ENCODE results near the gene ANKRD55. TPM values are rescaled to one million over a fixed set of nuclear protein-coding genes. Genes with fewer than 3 reads are reported as not detected.

ANKRD55 gene
- total RNA-seq, 1 experiment from 2014 or later = not detected

DNA sequence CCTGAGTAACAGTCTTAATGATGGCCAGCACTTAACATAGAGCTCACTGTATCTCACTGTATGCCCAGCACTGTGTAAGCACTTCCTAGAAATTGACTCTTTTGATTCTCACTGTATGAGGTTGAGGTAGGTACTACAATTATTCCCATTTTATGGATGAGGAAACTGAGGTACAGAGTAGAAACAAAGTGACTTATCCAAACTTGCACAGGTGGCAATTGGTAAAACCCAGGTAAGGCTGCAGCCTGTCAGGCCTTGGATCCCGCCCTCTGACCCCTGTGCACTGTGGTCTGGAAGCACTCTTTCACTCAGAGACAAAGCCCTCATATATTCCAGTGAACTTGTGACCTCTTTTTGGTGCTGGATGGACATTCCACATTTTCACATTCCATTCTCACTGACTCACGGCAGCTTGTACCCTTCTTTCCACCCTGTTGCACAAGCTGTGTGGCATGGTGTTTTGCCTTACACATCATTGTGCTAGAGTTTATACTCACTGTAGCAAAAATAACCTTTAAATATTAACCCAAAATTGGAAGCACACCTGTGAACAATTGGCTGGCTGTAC, 21.7 kb downstream of the ANKRD55 start:
- H3K27ac ChIP-seq (ENCODE audit: low read length) = no peak overlapping the region
- H3K9ac ChIP-seq (ENCODE audit: low read length) = no peak overlapping the region
- ChIA-PET POLR2A (ENCODE audit: unreplicated experiment) (no interaction called here), CTCF (no interaction called here)
- no peak overlapping the region for H3K4me2 ChIP-seq (ENCODE audit: low read length)
- H3K4me1 ChIP-seq (ENCODE audit: insufficient read depth, low read length) = peaks cover 25% of the 10 kb centered on the region; the same call in 1 of the 2 replicates
- no peaks in the 10 kb centered on the region for H3K27me3 ChIP-seq (ENCODE audit: low read length)
- H3K79me2 ChIP-seq (ENCODE audit: low read length) = no peaks in the 10 kb centered on the region
- ATAC-seq (peak; percentile 77), DNase-seq (peak; percentile 75)
- no peaks in the 10 kb centered on the region for H3K9me2 ChIP-seq (replicated peaks; ENCODE audit: low read length)
- no peak overlapping the region for H2AFZ ChIP-seq (ENCODE audit: low read length)
- H3F3A ChIP-seq (ENCODE audit: low read length, unreplicated experiment) = no peaks in the 10 kb centered on the region
- no peaks in the 10 kb centered on the region for H3K9me3 ChIP-seq (ENCODE audit: low read length)
- intact Hi-C loops (cut with micrococcal nuclease) = no loop called here
- H3K4me3 ChIP-seq (ENCODE audit: low read length) = no peak overlapping the region
- no peaks in the 10 kb centered on the region for H3K36me3 ChIP-seq (ENCODE audit: low read depth, low read length)
- BruUV-seq (replicated peaks) = no TSS peak
- H4K20me1 ChIP-seq (ENCODE audit: low read length) = no peaks in the 10 kb centered on the region
- TF ChIP-seq EZH2phosphoT487 (IDR thresholded peaks at IDR 0.05; ENCODE audit: borderline replicate concordance, low read length) (no peak), EZH2 (IDR thresholded peaks at IDR 0.05; ENCODE audit: low read length, unreplicated experiment) (no peak)
- TF ChIP-seq, protein P1, sequence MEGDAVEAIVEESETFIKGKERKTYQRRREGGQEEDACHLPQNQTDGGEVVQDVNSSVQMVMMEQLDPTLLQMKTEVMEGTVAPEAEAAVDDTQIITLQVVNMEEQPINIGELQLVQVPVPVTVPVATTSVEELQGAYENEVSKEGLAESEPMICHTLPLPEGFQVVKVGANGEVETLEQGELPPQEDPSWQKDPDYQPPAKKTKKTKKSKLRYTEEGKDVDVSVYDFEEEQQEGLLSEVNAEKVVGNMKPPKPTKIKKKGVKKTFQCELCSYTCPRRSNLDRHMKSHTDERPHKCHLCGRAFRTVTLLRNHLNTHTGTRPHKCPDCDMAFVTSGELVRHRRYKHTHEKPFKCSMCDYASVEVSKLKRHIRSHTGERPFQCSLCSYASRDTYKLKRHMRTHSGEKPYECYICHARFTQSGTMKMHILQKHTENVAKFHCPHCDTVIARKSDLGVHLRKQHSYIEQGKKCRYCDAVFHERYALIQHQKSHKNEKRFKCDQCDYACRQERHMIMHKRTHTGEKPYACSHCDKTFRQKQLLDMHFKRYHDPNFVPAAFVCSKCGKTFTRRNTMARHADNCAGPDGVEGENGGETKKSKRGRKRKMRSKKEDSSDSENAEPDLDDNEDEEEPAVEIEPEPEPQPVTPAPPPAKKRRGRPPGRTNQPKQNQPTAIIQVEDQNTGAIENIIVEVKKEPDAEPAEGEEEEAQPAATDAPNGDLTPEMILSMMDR (conservative IDR thresholded peaks at IDR 0.05; ENCODE audit: low read depth, low read length) = no peak

DNA sequence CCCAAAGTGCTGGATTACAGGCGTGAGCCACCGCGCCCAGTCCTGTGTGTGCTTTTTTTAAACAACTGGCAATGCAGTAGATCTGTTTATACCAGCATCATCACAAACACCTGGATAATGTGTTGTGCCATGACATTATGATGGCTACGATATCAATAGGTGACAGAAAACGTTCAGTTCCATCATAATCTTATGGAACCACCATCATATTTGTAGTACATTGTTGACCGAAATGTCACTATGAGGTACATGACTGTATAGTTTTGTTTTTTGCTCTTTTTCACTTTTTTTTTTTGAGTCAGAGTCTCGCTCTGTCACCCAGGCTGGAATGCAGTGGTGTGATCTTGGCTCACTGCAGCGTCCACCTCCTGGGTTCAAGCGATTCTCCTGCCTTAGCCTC, 24.4 kb downstream of the ANKRD55 start:
- intact Hi-C loops (cut with micrococcal nuclease) = loop anchor here (5.0 kb wide), 1 partner anchor 54 kb away; no protein-coding TSS in a partner anchor
- Histone ChIP-seq H3K36me3 (ENCODE audit: low read depth, low read length) (no peaks in the 10 kb centered on the region), H3K27me3 (ENCODE audit: low read length) (no peaks in the 10 kb centered on the region), H3K9ac (ENCODE audit: low read length) (no peak overlapping the region), H3K79me2 (ENCODE audit: low read length) (no peaks in the 10 kb centered on the region), H3K9me2 (replicated peaks; ENCODE audit: low read length) (no peaks in the 10 kb centered on the region), H3K27ac (ENCODE audit: low read length) (no peak overlapping the region), H3K4me3 (ENCODE audit: low read length) (no peak overlapping the region), H3K4me1 (ENCODE audit: insufficient read depth, low read length) (peaks cover 32% of the 10 kb centered on the region; the same call in 1 of the 2 replicates), H3K4me2 (ENCODE audit: low read length) (no peak overlapping the region), H3K9me3 (ENCODE audit: low read length) (no peaks in the 10 kb centered on the region), H2AFZ (ENCODE audit: low read length) (no peak overlapping the region), H4K20me1 (ENCODE audit: low read length) (no peaks in the 10 kb centered on the region), H3F3A (ENCODE audit: low read length, unreplicated experiment) (no peaks in the 10 kb centered on the region)
- ChIA-PET CTCF (no interaction called here), POLR2A (ENCODE audit: unreplicated experiment) (no interaction called here)
- no peak for ATAC-seq
- DNase-seq = no peak
- BruUV-seq (replicated peaks) = no TSS peak
- no peak for TF ChIP-seq EZH2 (IDR thresholded peaks at IDR 0.05; ENCODE audit: low read length, unreplicated experiment)
- no peak for TF ChIP-seq EZH2phosphoT487 (IDR thresholded peaks at IDR 0.05; ENCODE audit: borderline replicate concordance, low read length)
- TF ChIP-seq, protein P1 (conservative IDR thresholded peaks at IDR 0.05; ENCODE audit: low read depth, low read length) = no peak

DNA sequence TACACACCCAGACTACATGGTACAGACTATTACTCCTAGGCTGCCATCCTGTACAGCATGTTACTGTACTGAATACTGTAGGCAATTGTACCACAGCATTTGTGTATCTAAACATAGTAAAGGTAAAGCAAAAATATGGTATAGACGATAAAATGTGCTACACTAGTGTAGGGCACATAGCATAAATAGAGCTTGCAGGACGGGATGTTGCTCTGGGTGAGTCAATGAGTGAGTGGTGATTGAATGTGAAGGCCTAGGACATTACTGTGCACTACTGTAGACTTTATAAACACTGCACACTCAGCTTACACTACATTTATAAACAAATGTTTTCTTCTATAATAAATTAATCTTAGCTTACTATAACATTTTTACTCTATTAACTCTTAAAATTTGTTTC, 25.6 kb downstream of the ANKRD55 start:
- H3K9me2 ChIP-seq (replicated peaks; ENCODE audit: low read length) = no peaks in the 10 kb centered on the region
- H3K27me3 ChIP-seq (ENCODE audit: low read length) = no peaks in the 10 kb centered on the region
- no TSS peak for BruUV-seq (replicated peaks)
- H3K4me3 ChIP-seq (ENCODE audit: low read length) = no peak overlapping the region
- no peaks in the 10 kb centered on the region for H3F3A ChIP-seq (ENCODE audit: low read length, unreplicated experiment)
- ATAC-seq (peak; percentile 45), DNase-seq (peak; percentile 27)
- TF ChIP-seq EZH2phosphoT487 (IDR thresholded peaks at IDR 0.05; ENCODE audit: borderline replicate concordance, low read length) (no peak), EZH2 (IDR thresholded peaks at IDR 0.05; ENCODE audit: low read length, unreplicated experiment) (no peak)
- TF ChIP-seq, protein P1 (conservative IDR thresholded peaks at IDR 0.05; ENCODE audit: low read depth, low read length) = no peak
- H4K20me1 ChIP-seq (ENCODE audit: low read length) = no peaks in the 10 kb centered on the region
- H3K9me3 ChIP-seq (ENCODE audit: low read length) = no peaks in the 10 kb centered on the region
- H3K27ac ChIP-seq (ENCODE audit: low read length) = no peak overlapping the region
- POLR2A ChIA-PET (ENCODE audit: unreplicated experiment) = no interaction called here
- H2AFZ ChIP-seq (ENCODE audit: low read length) = no peak overlapping the region
- intact Hi-C loops (cut with micrococcal nuclease) = loop anchor here (5.0 kb wide), 1 partner anchor 55 kb away; no protein-coding TSS in a partner anchor
- peaks cover 32% of the 10 kb centered on the region; the same call in 1 of the 2 replicates for H3K4me1 ChIP-seq (ENCODE audit: insufficient read depth, low read length)
- CTCF ChIA-PET = no interaction called here
- H3K36me3 ChIP-seq (ENCODE audit: low read depth, low read length) = no peaks in the 10 kb centered on the region
- no peak overlapping the region for H3K4me2 ChIP-seq (ENCODE audit: low read length)
- H3K9ac ChIP-seq (ENCODE audit: low read length) = no peak overlapping the region
- H3K79me2 ChIP-seq (ENCODE audit: low read length) = no peaks in the 10 kb centered on the region
